Measurements from ENCODE around the gene COA8. TPM values are rescaled to one million over a fixed set of nuclear protein-coding genes. Genes with fewer than 3 reads are reported as not detected.

COA8 gene
- polyA plus RNA-seq, 1 of the 3 experiments (the other 2 are of a cell fraction): 25.2 TPM

GRCh38 chr14:103522649-103523574 lies 39.8 kb upstream of the COA8 start, which contains the start of gene CKB:
TSS of gene CKB (minus strand) at chr14:103522830. CDS start at chr14:103522493, 337 bp downstream.
- Histone ChIP-seq H3F3A (replicated peaks; ENCODE audit: insufficient read depth) (peaks cover 5% of the 10 kb centered on the region), H3K4me2 (peak within 1 kb of the TSS; percentile 83), H3K9me3 (no peaks in the 10 kb centered on the region), H3K9me2 (no peaks in the 10 kb centered on the region), H3K9ac (no peak within 1 kb of the TSS), H3K4me1 (ENCODE audit: control insufficient read depth in 1 of 2, insufficient read depth in 2 of 2, low read depth in 1 of 2, low read length in 1 of 2) (peaks cover 2 to 22% of the 10 kb centered on the region in 2 experiments; a peak in 1 of 4 replicates), H4K20me1 (ENCODE audit: insufficient read depth) (no peaks in the 10 kb centered on the region), H3K36me3 (replicated peaks in 1 of 2; ENCODE audit: control insufficient read depth in 1 of 2, insufficient read depth in 2 of 2, low read length in 1 of 2) (peaks cover 0 to 4% of the 10 kb centered on the region in 2 experiments), H2AFZ (ENCODE audit: low read depth) (no peak within 1 kb of the TSS), H3K27me3 (ENCODE audit: insufficient read depth) (peaks cover 16% of the 10 kb centered on the region), H3K27ac (ENCODE audit: low read depth in 2 of 2, low read length in 1 of 2) (peak within 1 kb of the TSS in 1 of 2 experiments; percentile 74; a peak in 1 of 4 replicates), H3K4me3 (ENCODE audit: low read depth in 2 of 2, low read length in 1 of 2) (peak within 1 kb of the TSS; percentile 48 to 57), H3K79me2 (ENCODE audit: insufficient read depth) (no peaks in the 10 kb centered on the region)
- peak; percentile 95 for DNase-seq
- 23% methylated on average over 9 of the region's 107 CpGs for WGBS (ENCODE audit: low lambda C conversion rate)
- POLR2A ChIA-PET: interaction anchor here (0.8 to 3.5 kb wide), 6 partner anchors 8 to 24 kb away, joined by 3 to 19 read pairs (median 4); no protein-coding TSS in a partner anchor
- CTCF ChIA-PET: interaction anchor here (1.1 to 9.6 kb wide), 7 partner anchors 10 to 27 kb away, joined by 4 to 194 read pairs (median 7); no protein-coding TSS in a partner anchor
- TF ChIP-seq MEF2A (IDR thresholded peaks at IDR 0.05; ENCODE audit: borderline replicate concordance, low read depth) (peak; percentile 49; the same call in 1 of the 2 replicates), FOXM1 (IDR thresholded peaks at IDR 0.05; ENCODE audit: low read depth) (no peak), RFX5 (IDR thresholded peaks at IDR 0.05; ENCODE audit: low read length) (no peak), SIN3A (IDR thresholded peaks at IDR 0.05; ENCODE audit: borderline replicate concordance, low read depth, low read length) (no peak), RXRA (IDR thresholded peaks at IDR 0.05; ENCODE audit: borderline replicate concordance, low read depth) (no peak), PBX3 (IDR thresholded peaks at IDR 0.05) (no peak), USF1 (IDR thresholded peaks at IDR 0.05; ENCODE audit: borderline replicate concordance, low read depth) (no peak), ELF1 (IDR thresholded peaks at IDR 0.05) (no peak), GABPA (IDR thresholded peaks at IDR 0.05; ENCODE audit: low read depth) (no peak), TAF1 (IDR thresholded peaks at IDR 0.05; ENCODE audit: borderline replicate concordance, low read depth, low read length) (peak; percentile 51; the same call in 1 of the 2 replicates), EZH2phosphoT487 (IDR thresholded peaks at IDR 0.05; ENCODE audit: borderline replicate concordance, low read depth) (no peak), NFIC (IDR thresholded peaks at IDR 0.05; ENCODE audit: borderline replicate concordance) (no peak), CHD2 (IDR thresholded peaks at IDR 0.05; ENCODE audit: low read length, partially characterized antibody) (no peak), SMC3 (IDR thresholded peaks at IDR 0.05; ENCODE audit: low read depth, low read length) (no peak), TEAD4 (IDR thresholded peaks at IDR 0.05; ENCODE audit: borderline replicate concordance, insufficient read depth) (no peak), MXI1 (IDR thresholded peaks at IDR 0.05; ENCODE audit: low read depth, low read length) (no peak), RAD21 (IDR thresholded peaks at IDR 0.05; ENCODE audit: low read length) (no peak), POLR2AphosphoS5 (IDR thresholded peaks at IDR 0.05; ENCODE audit: low read depth, low read length) (peak; percentile 55)
- TF ChIP-seq, protein P1, sequence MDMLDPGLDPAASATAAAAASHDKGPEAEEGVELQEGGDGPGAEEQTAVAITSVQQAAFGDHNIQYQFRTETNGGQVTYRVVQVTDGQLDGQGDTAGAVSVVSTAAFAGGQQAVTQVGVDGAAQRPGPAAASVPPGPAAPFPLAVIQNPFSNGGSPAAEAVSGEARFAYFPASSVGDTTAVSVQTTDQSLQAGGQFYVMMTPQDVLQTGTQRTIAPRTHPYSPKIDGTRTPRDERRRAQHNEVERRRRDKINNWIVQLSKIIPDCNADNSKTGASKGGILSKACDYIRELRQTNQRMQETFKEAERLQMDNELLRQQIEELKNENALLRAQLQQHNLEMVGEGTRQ (IDR thresholded peaks at IDR 0.05; ENCODE audit: borderline replicate concordance, low read depth, low read length): no peak
- TF ChIP-seq, protein P2, sequence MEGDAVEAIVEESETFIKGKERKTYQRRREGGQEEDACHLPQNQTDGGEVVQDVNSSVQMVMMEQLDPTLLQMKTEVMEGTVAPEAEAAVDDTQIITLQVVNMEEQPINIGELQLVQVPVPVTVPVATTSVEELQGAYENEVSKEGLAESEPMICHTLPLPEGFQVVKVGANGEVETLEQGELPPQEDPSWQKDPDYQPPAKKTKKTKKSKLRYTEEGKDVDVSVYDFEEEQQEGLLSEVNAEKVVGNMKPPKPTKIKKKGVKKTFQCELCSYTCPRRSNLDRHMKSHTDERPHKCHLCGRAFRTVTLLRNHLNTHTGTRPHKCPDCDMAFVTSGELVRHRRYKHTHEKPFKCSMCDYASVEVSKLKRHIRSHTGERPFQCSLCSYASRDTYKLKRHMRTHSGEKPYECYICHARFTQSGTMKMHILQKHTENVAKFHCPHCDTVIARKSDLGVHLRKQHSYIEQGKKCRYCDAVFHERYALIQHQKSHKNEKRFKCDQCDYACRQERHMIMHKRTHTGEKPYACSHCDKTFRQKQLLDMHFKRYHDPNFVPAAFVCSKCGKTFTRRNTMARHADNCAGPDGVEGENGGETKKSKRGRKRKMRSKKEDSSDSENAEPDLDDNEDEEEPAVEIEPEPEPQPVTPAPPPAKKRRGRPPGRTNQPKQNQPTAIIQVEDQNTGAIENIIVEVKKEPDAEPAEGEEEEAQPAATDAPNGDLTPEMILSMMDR (IDR thresholded peaks at IDR 0.05): no peak
